HAP-1 (cell line): ENCODE data around the gene LKAAEAR1.

Experiments used
- DNase-seq, 2 experiments: peaks; one replicate each; pipeline ENCODE4 v3.0.0-alpha.2; 2016 to 2020; ENCODE audit warnings: low spot score in 2 of 2
- H3K27me3 ChIP-seq: fragments of 250-450 bp; sonication (Bioruptor Pico); 2 replicates; pipeline ENCODE4 v1.5.1; 2020; ENCODE audit warnings: low read depth, mild to moderate bottlenecking, moderate library complexity
- H3K36me3 ChIP-seq: fragments of 250-450 bp; sonication (Bioruptor Pico); replicated peaks from 2 replicates; pipeline ENCODE4 v1.5.1; 2020; ENCODE audit warnings: mild to moderate bottlenecking
- H3K4me1 ChIP-seq: fragments of 250-450 bp; sonication (Bioruptor Pico); 2 replicates; pipeline ENCODE4 v1.5.1; 2020; ENCODE audit warnings: mild to moderate bottlenecking
- H3K4me3 ChIP-seq: fragments of 250-450 bp; sonication (Bioruptor Pico); 2 replicates; pipeline ENCODE4 v1.5.1; 2020; ENCODE audit warnings: mild to moderate bottlenecking, moderate library complexity
- H3K9me3 ChIP-seq: fragments of 250-450 bp; sonication (Bioruptor Pico); 2 replicates; pipeline ENCODE4 v1.5.1; 2020; ENCODE audit warnings: mild to moderate bottlenecking, moderate library complexity
- in situ Hi-C: fragments of 300-500 bp; cut with MboI; formaldehyde crosslinking; loops from 3 replicates; pipeline ENCODE4 v1.14.3; 2020; ENCODE audit warnings: low sequenced_read_pairs, inconsistent platforms, mixed read lengths

LKAAEAR1 gene

GRCh38 chr20:64053841-64054661 lies 30.1 kb downstream of the LKAAEAR1 start:
- Histone ChIP-seq H3K9me3 (no peaks in the 10 kb centered on the region), H3K36me3 (no peaks in the 10 kb centered on the region), H3K4me3 (no peak overlapping the region), H3K4me1 (no peaks in the 10 kb centered on the region), H3K27me3 (no peaks in the 10 kb centered on the region)
- peak in 1 of 2 experiments; percentile 47 for DNase-seq
- in situ Hi-C loops = no loop called here

- H3K9me3 ChIP-seq = no peaks in the 10 kb centered on the region
- no peak for DNase-seq
- in situ Hi-C loops = no loop called here
These were observed 31.0 kb downstream of the LKAAEAR1 start for GRCh38 chr20:64052987-64053840.

GRCh38 chr20:64052326-64052722 lies 31.9 kb downstream of the LKAAEAR1 start:
- in situ Hi-C loops = no loop called here
- no peaks in the 10 kb centered on the region for H3K36me3 ChIP-seq
- no peaks in the 10 kb centered on the region for H3K4me1 ChIP-seq
- no peaks in the 10 kb centered on the region for H3K9me3 ChIP-seq
- H3K27me3 ChIP-seq = peaks cover 1% of the 10 kb centered on the region; the same call in 1 of the 2 replicates
- no peak for DNase-seq
- H3K4me3 ChIP-seq = no peak overlapping the region

More at GRCh38 chr20:64052987-64053840, 31.0 kb downstream of the LKAAEAR1 start:
- no peaks in the 10 kb centered on the region for H3K27me3 ChIP-seq
- no peaks in the 10 kb centered on the region for H3K36me3 ChIP-seq
- H3K4me3 ChIP-seq = no peak overlapping the region
- H3K4me1 ChIP-seq = no peaks in the 10 kb centered on the region

GRCh38 chr20:64051561-64052325 lies 32.5 kb downstream of the LKAAEAR1 start:
- Histone ChIP-seq H3K27me3 (peaks cover 2% of the 10 kb centered on the region; the same call in 1 of the 2 replicates), H3K4me3 (no peak overlapping the region), H3K4me1 (no peaks in the 10 kb centered on the region), H3K36me3 (no peaks in the 10 kb centered on the region), H3K9me3 (no peaks in the 10 kb centered on the region)
- DNase-seq = no peak
- in situ Hi-C loops = no loop called here

- peaks cover 2% of the 10 kb centered on the region; the same call in 1 of the 2 replicates for H3K27me3 ChIP-seq
- H3K4me1 ChIP-seq = no peaks in the 10 kb centered on the region
- no peak for DNase-seq
- H3K9me3 ChIP-seq = no peaks in the 10 kb centered on the region
- in situ Hi-C loops = no loop called here
- H3K4me3 ChIP-seq = no peak overlapping the region
- no peaks in the 10 kb centered on the region for H3K36me3 ChIP-seq
These were observed 33.2 kb downstream of the LKAAEAR1 start for GRCh38 chr20:64051033-64051452.

- in situ Hi-C loops = no loop called here
- Histone ChIP-seq H3K4me3 (no peak overlapping the region; the same call in 1 of the 2 replicates), H3K36me3 (no peaks in the 10 kb centered on the region), H3K4me1 (no peaks in the 10 kb centered on the region), H3K9me3 (no peaks in the 10 kb centered on the region), H3K27me3 (peaks cover 2% of the 10 kb centered on the region; the same call in 1 of the 2 replicates)
- DNase-seq = no peak
These were observed 33.8 kb downstream of the LKAAEAR1 start for GRCh38 chr20:64050261-64051032.

GRCh38 chr20:64049878-64050260 lies 34.3 kb downstream of the LKAAEAR1 start:
- in situ Hi-C loops = no loop called here
- peak in 1 of 2 experiments; percentile 48 for DNase-seq
- Histone ChIP-seq H3K4me1 (no peaks in the 10 kb centered on the region), H3K27me3 (peaks cover 2% of the 10 kb centered on the region; the same call in 1 of the 2 replicates), H3K4me3 (peak overlapping the region; percentile 21), H3K36me3 (no peaks in the 10 kb centered on the region), H3K9me3 (no peaks in the 10 kb centered on the region)

GRCh38 chr20:64049060-64049877 lies 34.9 kb downstream of the LKAAEAR1 start, which contains the start of gene SOX18:
TSS of gene SOX18 (minus strand) at chr20:64049639. CDS start at chr20:64049516, 123 bp downstream.
- Histone ChIP-seq H3K36me3 (no peaks in the 10 kb centered on the region), H3K4me3 (peak within 1 kb of the TSS; percentile 30), H3K4me1 (no peaks in the 10 kb centered on the region), H3K27me3 (peaks cover 2% of the 10 kb centered on the region; the same call in 1 of the 2 replicates), H3K9me3 (no peaks in the 10 kb centered on the region)
- peak in 1 of 2 experiments; percentile 60 for DNase-seq
- in situ Hi-C loops = no loop called here

GRCh38 chr20:64048402-64049044 lies 35.7 kb downstream of the LKAAEAR1 start:
- H3K9me3 ChIP-seq = no peaks in the 10 kb centered on the region
- H3K36me3 ChIP-seq = no peaks in the 10 kb centered on the region
- in situ Hi-C loops = no loop called here
- H3K27me3 ChIP-seq = peaks cover 2% of the 10 kb centered on the region; the same call in 1 of the 2 replicates
- no peak for DNase-seq
- H3K4me3 ChIP-seq = peak overlapping the region; percentile 30
- H3K4me1 ChIP-seq = no peaks in the 10 kb centered on the region

- Histone ChIP-seq H3K4me3 (no peak overlapping the region), H3K27me3 (peaks cover 2% of the 10 kb centered on the region; the same call in 1 of the 2 replicates), H3K4me1 (no peaks in the 10 kb centered on the region), H3K9me3 (no peaks in the 10 kb centered on the region), H3K36me3 (no peaks in the 10 kb centered on the region)
- in situ Hi-C loops = no loop called here
- DNase-seq = no peak
These were observed 36.2 kb downstream of the LKAAEAR1 start for GRCh38 chr20:64047968-64048401.

- H3K27me3 ChIP-seq = peaks cover 5% of the 10 kb centered on the region; the same call in 1 of the 2 replicates
- H3K4me1 ChIP-seq = peaks cover 4% of the 10 kb centered on the region; the same call in 1 of the 2 replicates
- H3K36me3 ChIP-seq = no peaks in the 10 kb centered on the region
- H3K9me3 ChIP-seq = no peaks in the 10 kb centered on the region
- no peak overlapping the region for H3K4me3 ChIP-seq
- in situ Hi-C loops = no loop called here
- DNase-seq = no peak
These were observed 37.2 kb downstream of the LKAAEAR1 start for GRCh38 chr20:64047046-64047389.
